Smooth muscle cell (in vitro differentiated cells): Measurements from ENCODE around the gene CROCC2. TPM values are rescaled to one million over a fixed set of nuclear protein-coding genes. Genes with fewer than 3 reads are reported as not detected.
A peak's percentile ranks its signal among the peaks of the same experiment; 100 is the strongest.
"Not testable (repeated sequence)": the region's sequence is repeated elsewhere in the genome, so short reads cannot be mapped to it uniquely, and the experiment has no call there.

Experiments used
- DNase-seq: peaks from one replicate; lab custom pipeline; 2025; ENCODE audit not compliant: unreplicated experiment; lab: John Stamatoyannopoulos, UW
- H2AFZ ChIP-seq: fragments of 200-600 bp; sonication (generic); 2 replicates; pipeline ENCODE4 v1.6.0; 2016; ENCODE audit warnings: antibody characterized with exemption, low read depth, mild to moderate bottlenecking
- H3F3A ChIP-seq: fragments of 200-600 bp; sonication (generic); 2 replicates; pipeline ENCODE4 v1.6.0; 2017; ENCODE audit warnings: antibody characterized with exemption, low read depth
- H3K27ac ChIP-seq: fragments of 200-600 bp; sonication (generic); 2 replicates; pipeline ENCODE4 v1.5.1; 2016; ENCODE audit warnings: low read depth, mild to moderate bottlenecking
- H3K27me3 ChIP-seq: fragments of 200-600 bp; sonication (generic); 2 replicates; pipeline ENCODE4 v1.6.1; 2016; ENCODE audit warnings: low read depth, mild to moderate bottlenecking
- H3K36me3 ChIP-seq: fragments of 200-600 bp; sonication (generic); 2 replicates; pipeline ENCODE4 v1.5.1; 2016; ENCODE audit warnings: low read depth
- H3K4me1 ChIP-seq: fragments of 200-600 bp; sonication (generic); 2 replicates; pipeline ENCODE4 v1.5.1; 2016; ENCODE audit warnings: low read depth
- H3K4me2 ChIP-seq: fragments of 200-600 bp; sonication (generic); 2 replicates; pipeline ENCODE4 v1.6.0; 2016; ENCODE audit warnings: mild to moderate bottlenecking
- H3K4me3 ChIP-seq: fragments of 200-600 bp; sonication (generic); 2 replicates; pipeline ENCODE4 v1.5.1; 2016; ENCODE audit warnings: mild to moderate bottlenecking
- H3K79me2 ChIP-seq: fragments of 200-600 bp; sonication (generic); 2 replicates; pipeline ENCODE4 v1.6.0; 2016; ENCODE audit warnings: low read depth, mild to moderate bottlenecking
- H3K9ac ChIP-seq: fragments of 200-600 bp; sonication (generic); 2 replicates; pipeline ENCODE4 v1.6.0; 2016; ENCODE audit warnings: low read depth
- H3K9me3 ChIP-seq: fragments of 200-600 bp; sonication (generic); replicated peaks from 2 replicates; pipeline ENCODE4 v1.5.1; 2016; ENCODE audit warnings: low read depth
- H4K20me1 ChIP-seq: fragments of 200-600 bp; sonication (generic); 2 replicates; pipeline ENCODE4 v1.6.0; 2016; ENCODE audit warnings: low read depth
- CTCF ChIP-seq: fragments of 200-600 bp; sonication (generic); IDR thresholded peaks from 2 replicates; pipeline ENCODE4 v1.5.1; 2017; ENCODE audit warnings: borderline replicate concordance, mild to moderate bottlenecking, antibody characterized with exemption; ENCODE audit not compliant: insufficient read depth, poor library complexity, severe bottlenecking
- WGBS: methylation state at CpG from one replicate; pipeline ENCODE4 v1.1.7; 2016; ENCODE audit warnings: low lambda C conversion rate; 5-methylcytosine and 5-hydroxymethylcytosine counted together
- polyA plus RNA-seq: library from polyadenylated mRNA; unstranded; fragments of >200 nt; fragmentation: Nextera tagmentation; extraction: Ambion mirVana; gene quantifications from 2 replicates; pipeline ENCODE4 v1.2.1, GENCODE V29; 2016
- total RNA-seq: library from RNA; depleted of rRNA; stranded (reverse); fragments of >200 nt; gene quantifications from 2 replicates; pipeline ENCODE4 v1.2.3, GENCODE V29; 2014

The CROCC2 gene
- total and polyA plus RNA-seq, 2 experiments from 2014 or later, result not detected

DNA sequence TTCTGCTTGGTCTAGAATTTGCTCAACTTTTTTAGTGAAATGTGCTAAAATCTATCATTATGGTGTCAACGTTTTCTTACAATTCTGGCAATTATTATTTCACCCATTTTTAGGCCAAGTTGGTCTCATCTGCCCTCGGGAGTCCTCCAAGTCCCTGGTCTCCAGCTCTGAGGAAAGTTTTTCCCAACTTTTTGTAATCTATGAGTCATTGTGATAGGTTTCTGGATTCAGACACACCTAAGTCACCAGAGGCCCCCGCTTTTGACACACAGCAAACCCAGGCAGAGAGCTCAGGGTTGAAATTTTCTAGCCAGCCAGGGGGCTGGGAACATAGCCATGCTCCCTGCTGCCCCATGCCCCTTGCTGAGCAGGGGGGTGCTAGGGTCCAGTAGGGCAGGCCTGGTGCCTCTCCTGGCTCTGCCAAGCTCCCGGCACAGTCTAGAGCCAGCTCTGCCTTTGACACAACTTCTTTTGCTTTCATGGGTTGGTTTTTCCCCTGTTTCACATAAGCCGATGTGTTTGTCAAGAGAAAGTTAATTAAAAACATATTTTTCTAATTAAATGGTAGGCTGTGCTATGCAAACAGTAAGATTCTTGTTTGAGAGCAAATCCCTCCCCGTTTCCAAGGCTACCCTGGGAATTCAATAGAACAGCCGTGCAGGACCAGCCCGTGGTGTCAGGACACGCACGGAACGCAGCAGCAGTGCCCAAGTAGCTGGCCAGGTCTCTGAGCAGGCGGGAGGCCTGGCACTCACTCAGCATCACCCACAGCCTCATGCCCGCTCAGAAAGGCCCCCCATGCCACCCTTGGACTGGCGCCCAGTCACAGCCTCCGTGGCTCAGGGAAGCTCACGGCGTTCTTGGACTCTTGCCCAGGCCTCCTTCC lies 66.7 kb downstream of the CROCC2 start:
- Histone ChIP-seq H3K27ac (peak overlapping the region; percentile 31), H3F3A (no peaks in the 10 kb centered on the region), H3K9me3 (no peaks in the 10 kb centered on the region), H3K79me2 (no peaks in the 10 kb centered on the region), H2AFZ (no peak overlapping the region), H3K4me3 (no peak overlapping the region), H3K27me3 (no peaks in the 10 kb centered on the region), H4K20me1 (no peaks in the 10 kb centered on the region), H3K4me2 (no peak overlapping the region), H3K9ac (no peak overlapping the region), H3K36me3 (no peaks in the 10 kb centered on the region), H3K4me1 (no peaks in the 10 kb centered on the region)
- WGBS, result 58% methylated on average over 13 of the region's 17 CpGs
- DNase-seq, result no peak
- TF ChIP-seq CTCF, result no peak

DNA sequence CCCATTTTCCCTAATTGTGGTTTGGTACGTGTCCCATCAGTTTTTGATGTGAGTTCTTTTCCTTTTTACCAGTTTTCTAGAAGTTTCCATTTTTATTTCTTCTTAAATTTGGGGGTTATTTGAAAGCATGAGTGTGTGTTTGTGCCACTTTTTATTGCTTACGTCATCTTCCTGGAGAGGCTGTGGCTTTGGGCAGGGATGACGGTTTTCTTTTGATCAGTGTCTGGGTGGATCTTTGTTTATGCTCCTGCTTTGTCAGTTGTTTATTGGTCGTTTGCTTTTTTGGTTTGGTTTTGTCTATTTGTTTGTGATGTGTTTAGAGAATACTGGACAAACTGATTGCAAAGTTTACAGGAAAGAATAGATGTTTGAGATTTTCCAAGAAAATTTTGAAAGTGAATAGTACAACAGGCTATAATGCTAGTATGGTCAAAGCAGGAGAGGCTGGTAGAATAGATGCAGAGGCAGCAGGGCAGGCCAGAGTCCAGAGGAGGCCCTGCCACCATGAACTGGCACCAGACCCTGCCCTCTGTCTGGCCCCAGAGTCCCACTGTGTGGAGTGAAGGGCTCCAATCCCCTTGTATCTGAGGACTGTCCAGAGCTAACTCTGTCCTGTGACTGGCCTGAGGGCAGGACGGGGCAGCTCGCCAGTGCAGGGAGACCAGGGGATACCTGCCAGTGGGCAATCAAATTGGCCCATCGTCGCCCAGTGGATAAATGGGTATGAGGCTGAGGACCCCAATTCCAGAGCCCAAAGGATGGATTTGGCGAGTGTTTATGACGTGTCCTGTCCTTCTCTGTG lies 68.8 kb downstream of the CROCC2 start:
- Histone ChIP-seq H3K27me3 (no peaks in the 10 kb centered on the region), H3K27ac (no peak overlapping the region), H3K9ac (no peak overlapping the region), H3K4me1 (no peaks in the 10 kb centered on the region), H3K79me2 (no peaks in the 10 kb centered on the region), H3K36me3 (no peaks in the 10 kb centered on the region), H3K4me2 (no peak overlapping the region), H3K4me3 (no peak overlapping the region), H3K9me3 (no peaks in the 10 kb centered on the region), H3F3A (no peaks in the 10 kb centered on the region), H2AFZ (no peak overlapping the region), H4K20me1 (no peaks in the 10 kb centered on the region)
- no peak for DNase-seq
- TF ChIP-seq CTCF, result no peak
- WGBS, result 84% methylated on average over 10 of the region's 10 CpGs

GRCh38 chr2:240975903-240976302 lies 69.8 kb downstream of the CROCC2 start:
- not testable (repeated sequence) for H3K27ac ChIP-seq, H4K20me1 ChIP-seq, H3K27me3 ChIP-seq, H3K9ac ChIP-seq, H3F3A ChIP-seq, H3K9me3 ChIP-seq, H3K4me2 ChIP-seq, H2AFZ ChIP-seq, H3K4me1 ChIP-seq, H3K79me2 ChIP-seq, H3K4me3 ChIP-seq, H3K36me3 ChIP-seq, DNase-seq
- 90% methylated on average over 4 of the region's 4 CpGs for WGBS

DNA sequence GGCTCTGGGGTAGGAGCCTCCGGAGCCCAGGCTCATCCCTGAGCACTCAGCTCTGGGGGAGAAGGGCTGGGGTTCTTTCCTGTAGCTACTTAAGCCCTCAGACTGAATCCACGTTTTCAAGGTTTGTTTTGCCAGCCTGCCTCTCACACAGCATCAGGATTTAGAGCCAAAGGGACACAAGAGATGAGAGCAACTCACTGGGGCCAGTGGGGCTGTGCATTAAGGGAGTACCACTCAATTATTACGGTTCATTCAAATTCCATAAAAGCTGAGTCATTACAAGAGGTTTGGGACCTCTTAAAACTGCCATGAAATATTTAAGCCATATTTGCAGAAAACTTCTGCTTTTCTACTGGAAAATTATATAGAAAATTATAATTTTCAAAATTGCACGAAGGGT lies 75.1 kb downstream of the CROCC2 start:
- Histone ChIP-seq H3K27me3 (peaks cover 26% of the 10 kb centered on the region), H3K27ac (no peak overlapping the region), H2AFZ (no peak overlapping the region), H3K79me2 (no peaks in the 10 kb centered on the region), H3K9ac (no peak overlapping the region), H3K4me1 (no peaks in the 10 kb centered on the region), H4K20me1 (no peaks in the 10 kb centered on the region), H3K36me3 (no peaks in the 10 kb centered on the region), H3K4me2 (no peak overlapping the region), H3K4me3 (no peak overlapping the region), H3F3A (no peaks in the 10 kb centered on the region), H3K9me3 (no peaks in the 10 kb centered on the region)
- DNase-seq, result no peak
- TF ChIP-seq CTCF, result no peak
- 53% methylated on average over 4 of the region's 4 CpGs for WGBS
